A673 (cell line): ENCODE results near the gene HECW1. TPM values are rescaled to one million over a fixed set of nuclear protein-coding genes. Genes with fewer than 3 reads are reported as not detected.

ENCODE experiments used
- BruUV-seq: library from RNA; stranded (reverse); fragments of 400-500 nt; replicated peaks from 2 replicates; lab custom pipeline; 2021; lab: Mats Ljungman, UMichigan
- CTCF ChIA-PET: fragments of 300-600 bp; sonication (Branson Sonifier 250); formaldehyde crosslinking; loops from one replicate; lab custom pipeline; 2022; ENCODE audit warnings: antibody characterized with exemption; lab: Charles Lee
- POLR2A ChIA-PET: fragments of 300-600 bp; sonication (Branson Sonifier 250); formaldehyde crosslinking; loops from one replicate; lab custom pipeline; 2022; ENCODE audit warnings: antibody characterized with exemption; ENCODE audit not compliant: low non-redundant PET; lab: Charles Lee
- DNase-seq: peaks from one replicate; pipeline ENCODE4 v3.0.0-alpha.2; 2015; ENCODE audit warnings: low spot score
- H3K27ac ChIP-seq: fragments of 200-600 bp; sonication (generic); 2 replicates; pipeline ENCODE4 v1.5.1; 2016; ENCODE audit warnings: mixed run types, low read depth, mild to moderate bottlenecking, mixed read lengths, antibody characterized with exemption, low read length; ENCODE audit not compliant: poor library complexity, severe bottlenecking
- H3K27me3 ChIP-seq: fragments of 200-600 bp; sonication (generic); replicated peaks from 2 replicates; pipeline ENCODE4 v1.6.1; 2017; ENCODE audit warnings: mixed run types, low read depth, mild to moderate bottlenecking, mixed read lengths, antibody characterized with exemption, low read length; ENCODE audit not compliant: insufficient read depth, poor library complexity
- H3K36me3 ChIP-seq: fragments of 200-600 bp; sonication (generic); 2 replicates; pipeline ENCODE4 v1.6.1; 2016; ENCODE audit warnings: mixed run types, mild to moderate bottlenecking, mixed read lengths, antibody characterized with exemption, low read length; ENCODE audit not compliant: insufficient read depth, poor library complexity, severe bottlenecking
- H3K4me1 ChIP-seq: fragments of 200-600 bp; sonication (generic); 2 replicates; pipeline ENCODE4 v1.6.1; 2017; ENCODE audit warnings: mixed run types, mild to moderate bottlenecking, mixed read lengths, antibody characterized with exemption, low read length; ENCODE audit not compliant: insufficient read depth, poor library complexity, severe bottlenecking
- H3K4me3 ChIP-seq: fragments of 200-600 bp; sonication (generic); 2 replicates; pipeline ENCODE4 v1.5.1; 2016; ENCODE audit warnings: low read depth, mixed run types, mild to moderate bottlenecking, mixed read lengths, low read length; ENCODE audit not compliant: poor library complexity, severe bottlenecking
- H3K9me3 ChIP-seq: fragments of 200-600 bp; sonication (generic); 2 replicates; pipeline ENCODE4 v1.6.1; 2016; ENCODE audit warnings: mixed run types, low read depth, mild to moderate bottlenecking, mixed read lengths, antibody characterized with exemption, low read length; ENCODE audit not compliant: poor library complexity, severe bottlenecking
- CTCF ChIP-seq: fragments of 300-800, 200-600 bp; sonication (generic); conservative IDR thresholded peaks from 2 replicates; pipeline ENCODE4 v1.5.1; 2017; ENCODE audit warnings: low read depth, mild to moderate bottlenecking, antibody characterized with exemption, low read length, moderate library complexity, mixed read lengths
- EZH2 ChIP-seq: fragments of 200-600 bp; sonication (generic); IDR thresholded peaks from 2 replicates; pipeline ENCODE4 v1.6.1; 2017; ENCODE audit warnings: borderline replicate concordance, low read depth, mild to moderate bottlenecking, mixed read lengths, antibody characterized with exemption, low read length; ENCODE audit not compliant: poor library complexity, severe bottlenecking
- intact Hi-C: fragments of 100-400 bp; cut with micrococcal nuclease; formaldehyde crosslinking; loops from one replicate; pipeline ENCODE4 v1.10.0; 2022; ENCODE audit not compliant: unreplicated experiment
- total RNA-seq: library from RNA; stranded (reverse); gene quantifications from 2 replicates; pipeline ENCODE4 v1.2.3, GENCODE V29; 2021

HECW1 gene
- total RNA-seq, 1 experiment from 2014 or later = 0.39 TPM

- TF ChIP-seq CTCF (no peak), EZH2 (no peak)
- Histone ChIP-seq H3K36me3 (no peaks in the 10 kb centered on the region), H3K27me3 (no peaks in the 10 kb centered on the region), H3K4me3 (no peak overlapping the region), H3K9me3 (no peaks in the 10 kb centered on the region), H3K4me1 (peaks cover 28% of the 10 kb centered on the region), H3K27ac (no peak overlapping the region)
- no peak for DNase-seq
- no TSS peak for BruUV-seq
- POLR2A ChIA-PET = no interaction called here
- CTCF ChIA-PET = no interaction called here
- intact Hi-C loops = no loop called here
These were observed 187.7 kb downstream of the HECW1 start for GRCh38 chr7:43300121-43300520.

- H3K36me3 ChIP-seq = no peaks in the 10 kb centered on the region
- no peak for DNase-seq
- H3K9me3 ChIP-seq = no peaks in the 10 kb centered on the region
- no peaks in the 10 kb centered on the region for H3K27me3 ChIP-seq
- no peak overlapping the region for H3K27ac ChIP-seq
- no TSS peak for BruUV-seq
- ChIA-PET POLR2A (no interaction called here), CTCF (interaction anchor here (1.0 kb wide), 1 partner anchor 361 kb away, joined by 3 read pairs; no protein-coding TSS in a partner anchor)
- TF ChIP-seq EZH2 (no peak), CTCF (no peak)
- intact Hi-C loops = no loop called here
- peaks cover 28% of the 10 kb centered on the region for H3K4me1 ChIP-seq
- H3K4me3 ChIP-seq = no peak overlapping the region
These were observed 189.8 kb downstream of the HECW1 start for GRCh38 chr7:43302211-43302711.

GRCh38 chr7:43302773-43303460 lies 190.5 kb downstream of the HECW1 start:
- H3K4me3 ChIP-seq = no peak overlapping the region
- TF ChIP-seq CTCF = no peak
- no peak for TF ChIP-seq EZH2
- intact Hi-C loops = no loop called here
- ChIA-PET CTCF (interaction anchor here (1.0 kb wide), 1 partner anchor 362 kb away, joined by 3 read pairs; no protein-coding TSS in a partner anchor), POLR2A (interaction anchor here (0.5 kb wide), 1 partner anchor 91 kb away, joined by 3 read pairs; no protein-coding TSS in a partner anchor)
- H3K9me3 ChIP-seq = no peaks in the 10 kb centered on the region
- peaks cover 28% of the 10 kb centered on the region for H3K4me1 ChIP-seq
- H3K27me3 ChIP-seq = no peaks in the 10 kb centered on the region
- H3K27ac ChIP-seq = no peak overlapping the region
- H3K36me3 ChIP-seq = no peaks in the 10 kb centered on the region
- DNase-seq = peak; percentile 52
- no TSS peak for BruUV-seq
